Smooth muscle cell (in vitro differentiated cells): ENCODE measurements around the gene TM4SF5. TPM values are rescaled to one million over a fixed set of nuclear protein-coding genes. Genes with fewer than 3 reads are reported as not detected.

Source experiments
- DNase-seq: peaks from one replicate; lab custom pipeline; 2025; ENCODE audit not compliant: unreplicated experiment; lab: John Stamatoyannopoulos, UW
- H2AFZ ChIP-seq: fragments of 200-600 bp; sonication (generic); 2 replicates; pipeline ENCODE4 v1.6.0; 2016; ENCODE audit warnings: antibody characterized with exemption, low read depth, mild to moderate bottlenecking
- H3F3A ChIP-seq: fragments of 200-600 bp; sonication (generic); 2 replicates; pipeline ENCODE4 v1.6.0; 2017; ENCODE audit warnings: antibody characterized with exemption, low read depth
- H3K27ac ChIP-seq: fragments of 200-600 bp; sonication (generic); 2 replicates; pipeline ENCODE4 v1.5.1; 2016; ENCODE audit warnings: low read depth, mild to moderate bottlenecking
- H3K27me3 ChIP-seq: fragments of 200-600 bp; sonication (generic); 2 replicates; pipeline ENCODE4 v1.6.1; 2016; ENCODE audit warnings: low read depth, mild to moderate bottlenecking
- H3K36me3 ChIP-seq: fragments of 200-600 bp; sonication (generic); 2 replicates; pipeline ENCODE4 v1.5.1; 2016; ENCODE audit warnings: low read depth
- H3K4me1 ChIP-seq: fragments of 200-600 bp; sonication (generic); 2 replicates; pipeline ENCODE4 v1.5.1; 2016; ENCODE audit warnings: low read depth
- H3K4me2 ChIP-seq: fragments of 200-600 bp; sonication (generic); 2 replicates; pipeline ENCODE4 v1.6.0; 2016; ENCODE audit warnings: mild to moderate bottlenecking
- H3K4me3 ChIP-seq: fragments of 200-600 bp; sonication (generic); 2 replicates; pipeline ENCODE4 v1.5.1; 2016; ENCODE audit warnings: mild to moderate bottlenecking
- H3K79me2 ChIP-seq: fragments of 200-600 bp; sonication (generic); 2 replicates; pipeline ENCODE4 v1.6.0; 2016; ENCODE audit warnings: low read depth, mild to moderate bottlenecking
- H3K9ac ChIP-seq: fragments of 200-600 bp; sonication (generic); 2 replicates; pipeline ENCODE4 v1.6.0; 2016; ENCODE audit warnings: low read depth
- H3K9me3 ChIP-seq: fragments of 200-600 bp; sonication (generic); replicated peaks from 2 replicates; pipeline ENCODE4 v1.5.1; 2016; ENCODE audit warnings: low read depth
- H4K20me1 ChIP-seq: fragments of 200-600 bp; sonication (generic); 2 replicates; pipeline ENCODE4 v1.6.0; 2016; ENCODE audit warnings: low read depth
- CTCF ChIP-seq: fragments of 200-600 bp; sonication (generic); IDR thresholded peaks from 2 replicates; pipeline ENCODE4 v1.5.1; 2017; ENCODE audit warnings: borderline replicate concordance, mild to moderate bottlenecking, antibody characterized with exemption; ENCODE audit not compliant: insufficient read depth, poor library complexity, severe bottlenecking
- WGBS: methylation state at CpG from one replicate; pipeline ENCODE4 v1.1.7; 2016; ENCODE audit warnings: low lambda C conversion rate; 5-methylcytosine and 5-hydroxymethylcytosine counted together
- polyA plus RNA-seq: library from polyadenylated mRNA; unstranded; fragments of >200 nt; fragmentation: Nextera tagmentation; extraction: Ambion mirVana; gene quantifications from 2 replicates; pipeline ENCODE4 v1.2.1, GENCODE V29; 2016
- total RNA-seq: library from RNA; depleted of rRNA; stranded (reverse); fragments of >200 nt; gene quantifications from 2 replicates; pipeline ENCODE4 v1.2.3, GENCODE V29; 2014

Gene TM4SF5
- total and polyA plus RNA-seq, 2 experiments from 2014 or later, result not detected

- H3K4me3 ChIP-seq, result no peak overlapping the region
- no peaks in the 10 kb centered on the region for H3K4me1 ChIP-seq
- 90% methylated on average over 9 of the region's 9 CpGs for WGBS
- TF ChIP-seq CTCF, result no peak
- no peaks in the 10 kb centered on the region for H3K27me3 ChIP-seq
- no peaks in the 10 kb centered on the region for H3K79me2 ChIP-seq
- no peaks in the 10 kb centered on the region for H3F3A ChIP-seq
- no peaks in the 10 kb centered on the region for H3K9me3 ChIP-seq
- no peaks in the 10 kb centered on the region for H3K36me3 ChIP-seq
- no peak overlapping the region for H2AFZ ChIP-seq
- H4K20me1 ChIP-seq, result no peaks in the 10 kb centered on the region
- no peak for DNase-seq
- H3K4me2 ChIP-seq, result no peak overlapping the region
- H3K9ac ChIP-seq, result no peak overlapping the region
- no peak overlapping the region for H3K27ac ChIP-seq
Measured at GRCh38 chr17:4725646-4726310, 45.9 kb upstream of the TM4SF5 start.

- Histone ChIP-seq H3K27me3 (no peaks in the 10 kb centered on the region), H3K9ac (no peak overlapping the region), H3K9me3 (no peaks in the 10 kb centered on the region), H3K27ac (no peak overlapping the region), H3K4me1 (no peaks in the 10 kb centered on the region), H3F3A (no peaks in the 10 kb centered on the region), H3K36me3 (no peaks in the 10 kb centered on the region), H2AFZ (no peak overlapping the region), H3K4me3 (no peak overlapping the region), H3K79me2 (no peaks in the 10 kb centered on the region), H3K4me2 (no peak overlapping the region), H4K20me1 (peaks cover 4% of the 10 kb centered on the region)
- DNase-seq, result no peak
- WGBS, result 61% methylated on average over 3 of the region's 3 CpGs
- TF ChIP-seq CTCF, result no peak
Measured at GRCh38 chr17:4728124-4728523, 43.6 kb upstream of the TM4SF5 start.

DNA sequence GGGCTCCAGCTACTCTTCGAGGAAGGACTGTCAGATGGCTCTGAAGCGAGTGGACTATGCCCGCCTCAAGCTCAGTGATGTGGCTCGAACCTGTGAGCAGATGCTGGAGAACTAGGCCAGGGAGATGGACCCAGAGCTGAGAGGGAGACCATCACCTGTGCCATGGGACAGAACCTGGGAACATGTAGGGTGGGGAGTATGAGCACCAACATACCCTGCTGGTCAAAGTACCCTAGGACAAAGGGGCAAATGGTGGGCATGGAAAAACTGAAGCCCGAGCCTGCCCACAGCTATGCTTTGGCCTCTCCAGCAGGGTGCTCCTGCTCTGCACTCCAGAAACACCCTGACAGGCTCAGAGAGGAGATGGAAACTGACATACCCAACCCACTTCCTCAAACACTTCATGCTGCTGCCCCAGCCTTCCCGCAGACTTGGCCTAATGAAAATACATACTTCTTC lies 38.6 kb upstream of the TM4SF5 start:
- Histone ChIP-seq H3K27me3 (peaks cover 18% of the 10 kb centered on the region), H3K4me1 (no peaks in the 10 kb centered on the region), H3K79me2 (no peaks in the 10 kb centered on the region), H3K9ac (no peak overlapping the region), H2AFZ (no peak overlapping the region), H3K4me3 (no peak overlapping the region), H3K9me3 (no peaks in the 10 kb centered on the region), H3F3A (no peaks in the 10 kb centered on the region), H3K27ac (no peak overlapping the region), H3K36me3 (no peaks in the 10 kb centered on the region), H4K20me1 (peaks cover 4% of the 10 kb centered on the region), H3K4me2 (no peak overlapping the region)
- DNase-seq, result no peak
- 93% methylated on average over 6 of the region's 6 CpGs for WGBS
- TF ChIP-seq CTCF, result no peak
